MM.1S (cell line): ENCODE measurements around the gene RNU6-1.

Source experiments
- DNase-seq: peaks from one replicate; pipeline ENCODE4 v3.0.0-alpha.2; 2015
- H2AFZ ChIP-seq: fragments of 300-600 bp; sonication (generic); 2 replicates; pipeline ENCODE4 v1.6.0; 2016; ENCODE audit warnings: antibody characterized with exemption, low read length
- H3F3A ChIP-seq: fragments of 300-600 bp; sonication (generic); 2 replicates; pipeline ENCODE4 v1.6.1; 2016; ENCODE audit warnings: mild to moderate bottlenecking, antibody characterized with exemption, low read length, moderate library complexity, mixed read lengths; ENCODE audit not compliant: insufficient read depth
- H3K27ac ChIP-seq: fragments of 300-600 bp; sonication (generic); 2 replicates; pipeline ENCODE4 v1.5.1; 2016; ENCODE audit warnings: mild to moderate bottlenecking, low read length
- H3K27me3 ChIP-seq: fragments of 300-600 bp; sonication (generic); replicated peaks from 2 replicates; pipeline ENCODE4 v1.6.0; 2016; ENCODE audit warnings: low read length; ENCODE audit not compliant: insufficient read depth
- H3K36me3 ChIP-seq: fragments of 300-600 bp; sonication (generic); replicated peaks from 2 replicates; pipeline ENCODE4 v1.6.1; 2016; ENCODE audit warnings: mild to moderate bottlenecking, low read length, mixed read lengths; ENCODE audit not compliant: insufficient read depth
- H3K4me1 ChIP-seq: fragments of 300-600 bp; sonication (generic); 2 replicates; pipeline ENCODE4 v1.6.1; 2016; ENCODE audit warnings: low read length, mixed read lengths
- H3K4me2 ChIP-seq: fragments of 300-600 bp; sonication (generic); 2 replicates; pipeline ENCODE4 v1.6.0; 2016; ENCODE audit warnings: low read depth, low read length
- H3K4me3 ChIP-seq: fragments of 300-600 bp; sonication (generic); 2 replicates; pipeline ENCODE4 v1.5.1; 2016; ENCODE audit warnings: low read length, mixed read lengths
- H3K79me2 ChIP-seq: fragments of 300-600 bp; sonication (generic); 2 replicates; pipeline ENCODE4 v1.6.1; 2016; ENCODE audit warnings: mixed run types, low read length, mixed read lengths
- H3K9ac ChIP-seq: fragments of 300-600 bp; sonication (generic); 2 replicates; pipeline ENCODE4 v1.6.1; 2016; ENCODE audit warnings: low read length, mixed read lengths
- H3K9me2 ChIP-seq: fragments of 300-600 bp; sonication (generic); replicated peaks from 2 replicates; pipeline ENCODE4 v1.6.1; 2016; ENCODE audit warnings: mild to moderate bottlenecking, low read length, mixed read lengths; ENCODE audit not compliant: insufficient read depth
- H3K9me3 ChIP-seq: fragments of 300-600 bp; sonication (generic); replicated peaks from 2 replicates; pipeline ENCODE4 v1.6.1; 2016; ENCODE audit warnings: mild to moderate bottlenecking, low read length, mixed read lengths; ENCODE audit not compliant: insufficient read depth
- H4K20me1 ChIP-seq: fragments of 300-600 bp; sonication (generic); 2 replicates; pipeline ENCODE4 v1.6.1; 2016; ENCODE audit warnings: mild to moderate bottlenecking, low read length, moderate library complexity, mixed read lengths; ENCODE audit not compliant: insufficient read depth
- CTCF ChIP-seq: fragments of 300-600 bp; sonication (generic); IDR thresholded peaks from 2 replicates; pipeline ENCODE4 v1.5.1; 2016; ENCODE audit warnings: antibody characterized with exemption, low read length, mixed read lengths
- EZH2 ChIP-seq: fragments of 300-600 bp; sonication (generic); optimal IDR thresholded peaks from 2 replicates; pipeline ENCODE3; 2017; ENCODE audit warnings: low read depth, mild to moderate bottlenecking, antibody characterized with exemption, low read length, mixed read lengths
- EZH2phosphoT487 ChIP-seq: fragments of 300-600 bp; sonication (generic); IDR thresholded peaks from 2 replicates; pipeline ENCODE4 v1.6.1; 2018; ENCODE audit warnings: antibody characterized with exemption, low read length

The RNU6-1 gene

GRCh38 chr15:67885175-67885523 lies 45.3 kb upstream of the RNU6-1 start:
- TF ChIP-seq EZH2 (no peak), CTCF (no peak), EZH2phosphoT487 (no peak)
- peak overlapping the region; percentile 14; the same call in 1 of the 2 replicates for H3K9ac ChIP-seq
- DNase-seq = no peak

DNA sequence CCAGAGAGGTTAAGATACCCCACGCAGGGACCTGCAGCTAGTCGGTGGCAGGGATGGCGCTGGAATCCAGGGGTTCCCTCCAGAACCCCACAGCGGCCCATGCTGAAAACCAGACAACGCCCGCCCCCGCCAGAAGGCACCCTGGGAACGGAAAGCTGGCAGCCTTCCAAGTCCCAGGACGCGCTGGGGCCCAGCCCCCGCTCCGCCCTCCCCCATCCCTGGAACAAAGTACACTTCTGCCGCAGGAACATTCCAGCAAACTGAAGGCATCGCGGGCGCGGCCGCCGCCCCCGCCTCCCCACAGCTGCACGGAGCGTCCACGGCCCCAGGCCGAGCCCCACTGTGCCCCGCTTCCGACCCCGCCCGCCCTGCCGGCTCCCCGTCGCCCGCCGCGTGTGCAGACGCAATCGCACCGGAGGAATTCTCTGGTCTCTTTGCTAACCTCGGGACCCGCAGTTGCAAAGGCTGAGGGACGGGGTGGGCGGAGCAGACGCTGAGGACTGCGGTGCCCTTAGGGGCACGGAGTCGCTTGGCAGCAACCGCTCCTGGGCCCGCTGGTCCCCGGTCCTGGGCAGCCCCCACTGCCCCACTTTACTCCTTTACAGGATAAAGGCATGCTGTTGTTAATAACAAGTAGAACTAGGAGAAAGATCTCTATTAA lies 44.8 kb upstream of the RNU6-1 start:
- Histone ChIP-seq H3K4me2 (peak overlapping the region; percentile 75), H4K20me1 (no peaks in the 10 kb centered on the region), H3K9ac (peak overlapping the region; percentile 14; the same call in 1 of the 2 replicates), H3F3A (0 out of 2 replicates have a peak, but pooled peaks cover 3% of the 10 kb centered on the region), H3K9me2 (no peaks in the 10 kb centered on the region), H3K36me3 (no peaks in the 10 kb centered on the region), H3K9me3 (no peaks in the 10 kb centered on the region), H3K4me3 (peak overlapping the region; percentile 58), H3K79me2 (no peaks in the 10 kb centered on the region), H3K27me3 (no peaks in the 10 kb centered on the region), H3K27ac (no peak overlapping the region), H3K4me1 (no peaks in the 10 kb centered on the region), H2AFZ (peak overlapping the region; percentile 80)
- TF ChIP-seq CTCF (no peak), EZH2phosphoT487 (no peak), EZH2 (no peak)
- peak; percentile 50 for DNase-seq

More at GRCh38 chr15:67885175-67885523, 45.3 kb upstream of the RNU6-1 start:
- Histone ChIP-seq H3K4me1 (no peaks in the 10 kb centered on the region), H4K20me1 (no peaks in the 10 kb centered on the region), H3K36me3 (no peaks in the 10 kb centered on the region), H3K9me2 (no peaks in the 10 kb centered on the region), H3K27ac (no peak overlapping the region), H3F3A (0 out of 2 replicates have a peak, but pooled peaks cover 3% of the 10 kb centered on the region), H3K9me3 (no peaks in the 10 kb centered on the region), H3K4me3 (peak overlapping the region; percentile 58), H3K27me3 (no peaks in the 10 kb centered on the region), H2AFZ (peak overlapping the region; percentile 80), H3K4me2 (peak overlapping the region; percentile 75), H3K79me2 (no peaks in the 10 kb centered on the region)

GRCh38 chr15:67884009-67884408 lies 44.2 kb upstream of the RNU6-1 start:
- DNase-seq = no peak
- TF ChIP-seq EZH2phosphoT487 (no peak), EZH2 (no peak), CTCF (no peak)
- Histone ChIP-seq H4K20me1 (no peaks in the 10 kb centered on the region), H3K9ac (no peak overlapping the region), H3K4me1 (no peaks in the 10 kb centered on the region), H3K27ac (no peak overlapping the region), H2AFZ (peak overlapping the region; percentile 80), H3K36me3 (no peaks in the 10 kb centered on the region), H3K9me3 (no peaks in the 10 kb centered on the region), H3K27me3 (no peaks in the 10 kb centered on the region), H3K4me3 (no peak overlapping the region), H3F3A (0 out of 2 replicates have a peak, but pooled peaks cover 3% of the 10 kb centered on the region), H3K9me2 (no peaks in the 10 kb centered on the region), H3K79me2 (no peaks in the 10 kb centered on the region), H3K4me2 (peak overlapping the region; percentile 75; the same call in 1 of the 2 replicates)
